Psoas muscle (tissue), 8 donors: ENCODE data around the gene ADH4. TPM values are rescaled to one million over a fixed set of nuclear protein-coding genes. Genes with fewer than 3 reads are reported as not detected.
"Not testable (repeated sequence)": the region's sequence is repeated elsewhere in the genome, so short reads cannot be mapped to it uniquely, and the experiment has no call there.

ENCODE experiments used
- ATAC-seq, 4 donors: fragments of 200-7000 bp; cut with Tn5 transposase; one replicate each; pipeline ENCODE4 v1.9.1; 2020; ENCODE audit warnings: moderate library complexity in 3 of 4, mild to moderate bottlenecking in 2 of 4
- DNase-seq, 2 donors: peaks; one replicate each; pipeline ENCODE4 v3.0.0-alpha.2; 2020
- H3K27ac ChIP-seq: fragments of 200-600 bp; one replicate; pipeline ENCODE4 v1.8.0; 2022
- H3K27me3 ChIP-seq, 3 donors: fragments of 200-600 bp in 1 of 3; one replicate each; pipeline versions ENCODE4 v1.6.1 to v1.8.0; 2013 to 2022; ENCODE audit warnings: low read length in 2 of 3, mild to moderate bottlenecking in 2 of 3, moderate library complexity in 1 of 3; ENCODE audit not compliant: insufficient read depth in 3 of 3
- H3K36me3 ChIP-seq, 2 donors: fragments of 200-600 bp in 1 of 2; one replicate each; pipeline versions ENCODE4 v1.6.1 to v1.8.0; 2013 to 2022; ENCODE audit warnings: low read depth in 1 of 2, mild to moderate bottlenecking in 1 of 2, moderate library complexity in 1 of 2; ENCODE audit not compliant: insufficient read depth in 1 of 2
- H3K4me1 ChIP-seq: fragments of 200-600 bp; one replicate; pipeline ENCODE4 v1.8.0; 2022
- H3K4me3 ChIP-seq: fragments of 200-600 bp; one replicate; pipeline ENCODE4 v1.8.0; 2022; ENCODE audit warnings: mild to moderate bottlenecking
- H3K9me3 ChIP-seq: fragments of 200-600 bp; one replicate; pipeline ENCODE4 v1.8.0; 2022
- CTCF ChIP-seq: fragments of 200-600 bp; IDR thresholded peaks from one replicate; pipeline ENCODE4 v1.8.0; 2022; ENCODE audit warnings: antibody characterized with exemption
- WGBS, 3 donors: extraction: QIAGEN DNeasy Blood & Tissue Kit; methylation state at CpG; one replicate each; pipeline versions ENCODE4 v1.1.6 to v1.1.7; 2013; 5-methylcytosine and 5-hydroxymethylcytosine counted together
- intact Hi-C, 2 donors: fragments of 100-400 bp; cut with DNase I; formaldehyde crosslinking; loops; one replicate each; pipeline versions ENCODE4 v1.11.0 to v1.14.2; 2022
- polyA plus RNA-seq, 3 donors: library from polyadenylated mRNA; stranded (reverse); fragments of 200-250 nt; gene quantifications; one replicate each; pipeline ENCODE4 v1.2.3, GENCODE V29; 2013
- total RNA-seq, 4 donors: library from RNA; stranded (reverse); fragmentation: NEBNext Ultra II Directional in 2 of 4; extraction: Animal tissue kit (Norgen Biotek cat#: 25700) in 2 of 4; gene quantifications; one replicate each; pipeline versions ENCODE4 v1.2.1 to v1.2.4, GENCODE V29; 2021 to 2023
- donor health status: healthy with polysubstance abuse.
- donor health status: DM: no; HTN: no; CAD: no; lungs with moderate emphysema.
- donor health status: Bipolar disorder and iron deficiency.
- donor health status: healthy.
- donor health status: DM: yes; HTN: yes; CAD: no.
- donor health status: DM: no; HTN: no; CAD: no.
- donor health status: DM: no; HTN: no; CAD: no.
- donor health status: DM: yes; HTN: yes; CAD: no.

Gene ADH4
- total and polyA plus RNA-seq, 7 donors, result 0.04 to 0.46 (median 0.16) TPM; not detected in 2

GRCh38 chr4:99102634-99103033 is 41.5 kb downstream of the ADH4 start:
- ATAC-seq, result no peak
- WGBS, 3 donors, result 96 to 99% (median 98%) methylated on average over 2 of the region's 2 CpGs

GRCh38 chr4:99100876-99101275 is 43.2 kb downstream of the ADH4 start:
- no peak for TF ChIP-seq CTCF

More at GRCh38 chr4:99102634-99103033, 41.5 kb downstream of the ADH4 start:
- Histone ChIP-seq H3K36me3 (no peaks in the 10 kb centered on the region), H3K9me3 (no peaks in the 10 kb centered on the region), H3K4me1 (no peaks in the 10 kb centered on the region), H3K4me3 (no peak overlapping the region), H3K27ac (no peak overlapping the region), H3K27me3 (no peaks in the 10 kb centered on the region)
- no peak for TF ChIP-seq CTCF
- intact Hi-C loops, result no loop called here
- DNase-seq, result no peak

GRCh38 chr4:99099814-99100213 is 44.3 kb downstream of the ADH4 start:
- H3K27me3 ChIP-seq, H3K9me3 ChIP-seq, intact Hi-C loops, H3K36me3 ChIP-seq, H3K4me1 ChIP-seq, H3K4me3 ChIP-seq, ATAC-seq, DNase-seq, H3K27ac ChIP-seq: not testable (repeated sequence)
- WGBS, 3 donors, result 75 to 96% (median 96%) methylated on average over 5 of the region's 5 CpGs

More at GRCh38 chr4:99100876-99101275, 43.2 kb downstream of the ADH4 start:
- DNase-seq (no peak), ATAC-seq (no peak)
- H3K4me1 ChIP-seq, result no peaks in the 10 kb centered on the region
- no peak overlapping the region for H3K4me3 ChIP-seq
- no peak overlapping the region for H3K27ac ChIP-seq
- WGBS, 3 donors, result 93 to 100% (median 100%) methylated on average over 1 of the region's 1 CpG
- no peaks in the 10 kb centered on the region for H3K9me3 ChIP-seq
- H3K27me3 ChIP-seq, result no peaks in the 10 kb centered on the region
- H3K36me3 ChIP-seq, result no peaks in the 10 kb centered on the region
- intact Hi-C loops, result no loop called here

GRCh38 chr4:99099311-99099710 is 44.8 kb downstream of the ADH4 start:
- Histone ChIP-seq H3K27ac (no peak overlapping the region), H3K9me3 (no peaks in the 10 kb centered on the region), H3K4me1 (no peaks in the 10 kb centered on the region), H3K27me3 (no peaks in the 10 kb centered on the region), H3K4me3 (no peak overlapping the region), H3K36me3 (no peaks in the 10 kb centered on the region)
- no peak for TF ChIP-seq CTCF
- intact Hi-C loops, result no loop called here
- ATAC-seq (no peak), DNase-seq (no peak)
- 93 to 95% (median 95%) methylated on average over 11 to 12 of the region's 12 CpGs for WGBS, 3 donors

GRCh38 chr4:99091841-99092240 is 52.3 kb downstream of the ADH4 start:
- H3K27me3 ChIP-seq, ATAC-seq, H3K27ac ChIP-seq, H3K36me3 ChIP-seq, intact Hi-C loops, H3K4me3 ChIP-seq, H3K9me3 ChIP-seq, DNase-seq: not testable (repeated sequence)
- H3K4me1 ChIP-seq, result peaks cover 17% of the 10 kb centered on the region
- WGBS, 3 donors, result 81 to 89% (median 88%) methylated on average over 2 of the region's 2 CpGs

GRCh38 chr4:99091216-99091575 is 52.9 kb downstream of the ADH4 start:
- H3K4me3 ChIP-seq, result no peak overlapping the region
- H3K9me3 ChIP-seq, result no peaks in the 10 kb centered on the region
- ATAC-seq (no peak), DNase-seq (no peak)
- no peaks in the 10 kb centered on the region for H3K36me3 ChIP-seq
- H3K27me3 ChIP-seq, result no peaks in the 10 kb centered on the region
- H3K4me1 ChIP-seq, result peaks cover 23% of the 10 kb centered on the region
- WGBS, 3 donors, result 40 to 57% (median 46%) methylated on average over 2 of the region's 2 CpGs
- H3K27ac ChIP-seq, result no peak overlapping the region
- TF ChIP-seq CTCF, result no peak
- intact Hi-C loops, result no loop called here
